Mesodermal cell (in vitro differentiated cells): ENCODE measurements around the gene CTNNAL1.
"Not testable (repeated sequence)": the region's sequence is repeated elsewhere in the genome, so short reads cannot be mapped to it uniquely, and the experiment has no call there.

ENCODE experiments used
- H3K27ac ChIP-seq: 2 replicates; pipeline ENCODE4 v1.7.0; 2013; ENCODE audit warnings: mild to moderate bottlenecking, low read depth, low read length, moderate library complexity; ENCODE audit not compliant: severe bottlenecking
- H3K36me3 ChIP-seq: 2 replicates; pipeline ENCODE4 v1.7.1; 2013; ENCODE audit warnings: mild to moderate bottlenecking, low read length, moderate library complexity; ENCODE audit not compliant: control insufficient read depth, insufficient read depth
- H3K4me1 ChIP-seq: one replicate; pipeline ENCODE4 v1.7.1; 2013; ENCODE audit warnings: mild to moderate bottlenecking, low read length; ENCODE audit not compliant: insufficient read depth, control insufficient read depth, poor library complexity, severe bottlenecking
- H3K4me3 ChIP-seq: 2 replicates; pipeline ENCODE4 v1.7.0; 2013; ENCODE audit warnings: low read length, control low read depth, mild to moderate bottlenecking; ENCODE audit not compliant: insufficient read depth, poor library complexity, severe bottlenecking; ENCODE audit errors: extremely low read depth
- H3K9me3 ChIP-seq: 2 replicates; pipeline ENCODE4 v1.7.1; 2013; ENCODE audit warnings: mild to moderate bottlenecking, low read length, moderate library complexity; ENCODE audit not compliant: control insufficient read depth
- WGBS, 2 experiments: methylation state at CpG; one replicate each; pipeline ENCODE4 v1.1.5; 2013; ENCODE audit warnings: missing lambda C conversion rate in 2 of 2; ENCODE audit not compliant: insufficient coverage in 2 of 2; 5-methylcytosine and 5-hydroxymethylcytosine counted together

Gene CTNNAL1

GRCh38 chr9:108903420-108904103, 109.7 kb downstream of the CTNNAL1 start:
- H3K27ac ChIP-seq = no peak overlapping the region
- no peaks in the 10 kb centered on the region for H3K4me1 ChIP-seq
- no peaks in the 10 kb centered on the region for H3K9me3 ChIP-seq
- peaks cover 78% of the 10 kb centered on the region for H3K36me3 ChIP-seq
- WGBS, 2 experiments = 86 to 100% methylated on average over 1 to 2 of the region's 2 CpGs
- no peak overlapping the region for H3K4me3 ChIP-seq

DNA sequence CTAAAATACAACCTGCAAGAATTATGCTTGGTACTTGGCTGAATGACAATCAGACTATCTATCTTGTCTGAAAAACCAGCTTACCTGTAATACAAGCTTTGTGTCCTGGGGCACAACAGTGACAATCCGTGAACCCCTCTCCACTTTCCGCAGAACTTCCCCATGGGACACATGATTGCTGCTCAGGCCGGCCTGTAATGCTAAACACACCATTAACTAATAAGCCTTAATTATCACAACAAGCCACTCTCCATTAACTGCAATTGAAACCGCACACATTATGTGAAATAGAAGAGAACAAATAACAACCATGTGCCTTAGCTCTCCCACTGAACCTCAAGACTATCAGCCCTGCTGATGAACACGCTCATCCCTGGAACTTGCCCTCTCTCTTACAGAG, 113.1 kb downstream of the CTNNAL1 start:
- Histone ChIP-seq H3K27ac (no peak overlapping the region), H3K9me3 (no peaks in the 10 kb centered on the region), H3K4me3 (no peak overlapping the region), H3K4me1 (no peaks in the 10 kb centered on the region), H3K36me3 (peaks cover 77% of the 10 kb centered on the region)
- 82 to 100% methylated on average over 3 of the region's 5 CpGs for WGBS, 2 experiments

- peaks cover 75% of the 10 kb centered on the region for H3K36me3 ChIP-seq
- H3K9me3 ChIP-seq, H3K27ac ChIP-seq, H3K4me3 ChIP-seq, H3K4me1 ChIP-seq: not testable (repeated sequence)
- WGBS, 2 experiments = 95 to 100% methylated on average over 1 to 5 of the region's 8 CpGs
Observed at GRCh38 chr9:108899023-108899695, 114.1 kb downstream of the CTNNAL1 start.

DNA sequence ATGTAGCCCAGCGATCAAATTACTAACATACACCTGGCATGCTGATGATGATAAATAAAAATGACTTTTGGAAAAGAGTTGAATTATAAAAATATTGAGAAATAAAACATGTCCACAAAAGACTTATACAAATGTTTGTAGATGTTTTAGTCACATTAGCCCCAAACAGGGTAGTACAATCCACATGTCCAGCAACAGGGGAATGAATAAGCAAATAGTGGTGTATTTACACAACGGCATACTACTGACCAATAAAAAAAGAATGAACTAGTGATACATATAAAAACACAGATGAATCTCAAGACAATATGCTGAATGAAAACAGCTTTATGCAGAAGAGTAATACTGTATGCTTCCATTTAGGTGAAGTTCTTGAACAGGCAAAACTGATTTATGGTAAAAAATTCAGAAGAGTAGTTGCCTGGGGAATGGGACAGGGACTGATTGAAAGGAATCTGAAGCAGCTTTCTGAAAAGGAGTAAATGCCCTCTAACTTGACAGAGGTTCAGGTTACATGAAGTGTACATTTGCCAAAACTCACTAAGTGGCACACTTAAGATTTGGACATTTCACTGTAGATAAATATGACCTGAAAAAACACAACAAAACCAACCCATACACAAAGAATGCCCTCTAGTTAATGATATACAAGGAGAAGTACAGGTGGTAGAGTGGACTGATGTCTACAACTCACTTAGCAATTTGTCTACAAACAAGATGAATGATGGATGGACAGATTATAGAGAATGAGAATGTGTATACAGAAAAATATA, 115.8 kb downstream of the CTNNAL1 start:
- Histone ChIP-seq H3K9me3 (no peaks in the 10 kb centered on the region), H3K4me3 (no peak overlapping the region), H3K36me3 (peaks cover 78% of the 10 kb centered on the region), H3K27ac (no peak overlapping the region), H3K4me1 (no peaks in the 10 kb centered on the region)
- no CpG with 5 or more reads among the region's 2 CpGs for WGBS, 2 experiments

- Histone ChIP-seq H3K4me1 (no peaks in the 10 kb centered on the region), H3K4me3 (no peak overlapping the region), H3K9me3 (no peaks in the 10 kb centered on the region), H3K36me3 (peaks cover 70% of the 10 kb centered on the region), H3K27ac (no peak overlapping the region)
- 95 to 100% methylated on average over 1 to 2 of the region's 4 CpGs for WGBS, 2 experiments
Observed at GRCh38 chr9:108894225-108894997, 118.9 kb downstream of the CTNNAL1 start.
